Prostate gland (tissue), 2 donors: ENCODE results near the gene INPP5A.

Experiments
- POLR2AphosphoS5 ChIP-seq: sonication (generic); formaldehyde crosslinking; IDR thresholded peaks from one replicate; pipeline ENCODE4 v1.6.1; 2017; ENCODE audit warnings: antibody characterized with exemption
- TF ChIP-seq, protein P1 (sequence below), 4 experiments: fragments of 200-600 bp in 2 of 4; fragments of 450-650 bp in 2 of 4; sonication (generic) in 2 of 4; IDR thresholded peaks; 1 replicate in 3 of 4; 2 replicates in 1 of 4; pipeline ENCODE4 v1.5.1; 2016 to 2019; ENCODE audit warnings: antibody characterized with exemption in 4 of 4, mild to moderate bottlenecking in 2 of 4, moderate library complexity in 2 of 4

DNA sequence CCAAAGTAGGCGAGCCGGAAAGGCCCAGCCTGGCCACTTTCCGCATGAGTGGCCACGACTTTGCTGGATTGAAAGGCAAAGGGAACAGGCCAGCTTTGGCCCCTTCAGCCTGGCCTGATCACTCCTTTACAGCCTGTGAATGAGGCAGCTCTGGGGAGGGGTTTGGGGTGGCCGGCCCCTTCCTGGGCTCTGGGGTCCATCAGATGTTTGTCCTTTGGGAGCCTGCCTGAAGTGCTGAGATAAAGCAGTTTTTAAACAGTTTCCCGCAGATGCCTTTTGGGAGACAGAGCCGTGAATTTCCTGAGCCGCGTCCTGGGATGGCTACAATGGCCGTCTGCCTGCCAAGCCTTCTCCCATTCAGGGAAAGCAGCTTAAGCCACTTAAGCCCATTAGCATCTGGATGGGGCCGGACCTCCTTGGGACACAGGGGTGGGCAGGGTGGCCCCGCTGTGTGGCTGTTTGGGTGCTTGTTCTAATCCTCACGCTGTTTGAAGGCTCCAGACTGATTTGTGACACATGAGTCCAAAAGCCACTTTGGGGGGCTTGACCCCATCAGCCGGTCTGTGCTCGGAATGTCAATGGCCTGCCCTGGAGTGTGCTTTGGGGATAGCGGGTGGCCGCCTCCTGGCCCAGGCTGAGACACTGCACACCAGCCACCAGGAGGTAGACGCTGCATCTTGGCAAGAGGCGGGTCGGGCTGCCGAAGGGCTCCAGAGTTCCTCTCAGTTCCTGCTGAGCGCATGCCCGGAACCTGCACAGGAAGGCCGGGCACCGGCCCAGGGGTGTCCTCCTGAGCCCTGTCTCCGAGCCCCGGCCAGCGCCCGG, 209.4 kb downstream of the INPP5A start:
- TF ChIP-seq, protein P1, sequence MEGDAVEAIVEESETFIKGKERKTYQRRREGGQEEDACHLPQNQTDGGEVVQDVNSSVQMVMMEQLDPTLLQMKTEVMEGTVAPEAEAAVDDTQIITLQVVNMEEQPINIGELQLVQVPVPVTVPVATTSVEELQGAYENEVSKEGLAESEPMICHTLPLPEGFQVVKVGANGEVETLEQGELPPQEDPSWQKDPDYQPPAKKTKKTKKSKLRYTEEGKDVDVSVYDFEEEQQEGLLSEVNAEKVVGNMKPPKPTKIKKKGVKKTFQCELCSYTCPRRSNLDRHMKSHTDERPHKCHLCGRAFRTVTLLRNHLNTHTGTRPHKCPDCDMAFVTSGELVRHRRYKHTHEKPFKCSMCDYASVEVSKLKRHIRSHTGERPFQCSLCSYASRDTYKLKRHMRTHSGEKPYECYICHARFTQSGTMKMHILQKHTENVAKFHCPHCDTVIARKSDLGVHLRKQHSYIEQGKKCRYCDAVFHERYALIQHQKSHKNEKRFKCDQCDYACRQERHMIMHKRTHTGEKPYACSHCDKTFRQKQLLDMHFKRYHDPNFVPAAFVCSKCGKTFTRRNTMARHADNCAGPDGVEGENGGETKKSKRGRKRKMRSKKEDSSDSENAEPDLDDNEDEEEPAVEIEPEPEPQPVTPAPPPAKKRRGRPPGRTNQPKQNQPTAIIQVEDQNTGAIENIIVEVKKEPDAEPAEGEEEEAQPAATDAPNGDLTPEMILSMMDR (IDR thresholded peaks at IDR 0.05): no peak
- TF ChIP-seq POLR2AphosphoS5: no peak
